GM18498 (cell line): Measurements from ENCODE around the gene SLC6A14.

Experiments
- ATAC-seq: cut with Tn5 transposase; IDR thresholded peaks from one replicate; pipeline ENCODE4 v1.9.1; 2021; ENCODE audit warnings: mild to moderate bottlenecking, moderate library complexity; ENCODE audit not compliant: unreplicated experiment

SLC6A14 gene

GRCh38 chrX:116436358-116436816 lies at the start of gene SLC6A14:
Gene SLC6A14 (plus strand): TSS chrX:116436606. CDS start chrX:116436710, 104 bp downstream.
- no peak for ATAC-seq

- no peak for ATAC-seq
These were observed 40.7 kb upstream of the SLC6A14 start for GRCh38 chrX:116395752-116396151.

- no peak for ATAC-seq
These were observed 36.7 kb upstream of the SLC6A14 start for GRCh38 chrX:116399681-116400080.

- no peak for ATAC-seq
These were observed 27.2 kb upstream of the SLC6A14 start for GRCh38 chrX:116409219-116409618.

GRCh38 chrX:116413273-116413672 lies 23.1 kb upstream of the SLC6A14 start:
- no peak for ATAC-seq

- no peak for ATAC-seq
These were observed 19.2 kb upstream of the SLC6A14 start for GRCh38 chrX:116417214-116417613.

GRCh38 chrX:116417968-116418367 lies 18.4 kb upstream of the SLC6A14 start:
- no peak for ATAC-seq

- ATAC-seq: no peak
These were observed 8.4 kb upstream of the SLC6A14 start for GRCh38 chrX:116427978-116428377.

- no peak for ATAC-seq
These were observed 809 bp upstream of the SLC6A14 start for GRCh38 chrX:116435597-116435996.

GRCh38 chrX:116449156-116449555 lies 12.8 kb downstream of the SLC6A14 start:
- no peak for ATAC-seq

GRCh38 chrX:116462822-116463221 lies 26.4 kb downstream of the SLC6A14 start, which contains the start of gene CT83:
Gene CT83 (minus strand): TSS chrX:116462976. CDS start chrX:116462856, 120 bp downstream.
- ATAC-seq: no peak

- ATAC-seq: no peak
These were observed 43.7 kb downstream of the SLC6A14 start for GRCh38 chrX:116480059-116480458.

- ATAC-seq: no peak
These were observed 53.7 kb downstream of the SLC6A14 start for GRCh38 chrX:116490104-116490503.

- no peak for ATAC-seq
These were observed 56.9 kb downstream of the SLC6A14 start for GRCh38 chrX:116493271-116493670.

GRCh38 chrX:116499780-116500179 lies 63.4 kb downstream of the SLC6A14 start:
- ATAC-seq: no peak
